Measurements from ENCODE around the gene CMTM3. TPM values are rescaled to one million over a fixed set of nuclear protein-coding genes. Genes with fewer than 3 reads are reported as not detected.

Gene CMTM3
- polyA plus RNA-seq, 1 experiment, result 33.5 TPM

DNA sequence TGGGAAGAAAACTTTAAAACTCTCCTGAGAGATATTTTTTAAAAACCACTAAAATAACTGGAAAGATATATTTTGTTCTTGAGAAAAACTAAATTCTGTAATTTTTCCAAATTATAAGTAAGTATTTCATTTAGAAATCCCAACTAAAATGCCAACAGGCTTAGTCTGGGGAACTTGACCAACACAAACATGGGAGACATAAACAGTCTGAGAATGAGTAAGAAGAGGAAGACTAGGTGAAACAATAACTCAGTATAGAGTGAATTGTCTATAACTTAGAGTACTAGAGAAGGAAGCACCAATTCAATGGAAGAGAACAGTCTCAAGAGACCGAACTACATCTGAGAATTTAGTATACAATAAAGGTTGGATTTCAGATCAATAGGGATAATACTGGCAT, 35.4 kb upstream of the CMTM3 start:
- no peak for TF ChIP-seq CTCF (IDR thresholded peaks at IDR 0.05; ENCODE audit: low read depth, low read length)
- POLR2A ChIA-PET, result no interaction called here
- CTCF ChIA-PET, result interaction anchor here (0.8 to 2.1 kb wide), 3 partner anchors 18 to 39 kb away, joined by 3 to 12 read pairs (median 3); no protein-coding TSS in a partner anchor
- no peaks in the 10 kb centered on the region; the same call in 1 of the 2 replicates for H3K9me3 ChIP-seq (ENCODE audit: control insufficient read depth, insufficient read depth, low read length)
- H3K27ac ChIP-seq (ENCODE audit: low read depth, low read length), result no peak overlapping the region
- no peak for DNase-seq (ENCODE audit: low read depth, low spot score)
- H3K4me3 ChIP-seq (ENCODE audit: low read depth, low read length), result no peak overlapping the region
- no peaks in the 10 kb centered on the region for H3K27me3 ChIP-seq (ENCODE audit: control insufficient read depth, insufficient read depth, low read length)

DNA sequence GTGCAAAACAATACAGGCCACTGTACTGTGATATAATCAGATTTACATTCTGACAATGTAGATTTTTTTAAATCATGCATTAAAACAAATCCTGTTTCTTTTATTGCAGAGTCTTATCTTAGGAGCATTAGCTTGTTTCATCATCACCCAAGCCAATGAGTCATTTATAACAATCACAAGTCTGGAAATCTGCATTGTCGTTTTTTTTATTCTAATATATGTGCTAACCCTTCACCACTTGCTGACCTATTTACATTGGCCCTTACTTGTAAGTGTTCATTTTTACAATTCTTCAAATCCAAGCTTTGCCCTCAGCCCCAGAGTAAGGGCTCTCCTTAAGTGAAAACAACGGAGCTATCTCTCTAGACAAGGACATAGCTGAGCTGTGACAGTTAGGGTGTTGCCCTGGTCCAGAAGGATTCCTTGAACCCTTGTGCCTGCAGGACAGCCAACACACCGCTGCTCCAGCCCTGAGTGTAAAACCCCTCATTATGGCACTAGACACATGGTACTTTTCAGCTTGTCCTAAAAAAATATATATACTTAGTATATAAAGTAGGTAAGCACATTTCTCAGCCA, 34.6 kb upstream of the CMTM3 start:
- ChIA-PET CTCF (interaction anchor here (0.6 to 2.1 kb wide), 6 partner anchors 10 to 261 kb away, joined by 3 to 12 read pairs (median 3); partner anchors contain the start of gene NAE1), POLR2A (interaction anchor here (1.4 to 1.5 kb wide), 2 partner anchors 9 to 18 kb away, joined by 5 read pairs; partner anchors contain the start of genes CKLF and CMTM2)
- Histone ChIP-seq H3K9me3 (ENCODE audit: control insufficient read depth, insufficient read depth, low read length) (no peaks in the 10 kb centered on the region; the same call in 1 of the 2 replicates), H3K27ac (ENCODE audit: low read depth, low read length) (no peak overlapping the region), H3K27me3 (ENCODE audit: control insufficient read depth, insufficient read depth, low read length) (no peaks in the 10 kb centered on the region), H3K4me3 (ENCODE audit: low read depth, low read length) (no peak overlapping the region)
- DNase-seq (ENCODE audit: low read depth, low spot score), result no peak
- TF ChIP-seq CTCF (IDR thresholded peaks at IDR 0.05; ENCODE audit: low read depth, low read length), result no peak

DNA sequence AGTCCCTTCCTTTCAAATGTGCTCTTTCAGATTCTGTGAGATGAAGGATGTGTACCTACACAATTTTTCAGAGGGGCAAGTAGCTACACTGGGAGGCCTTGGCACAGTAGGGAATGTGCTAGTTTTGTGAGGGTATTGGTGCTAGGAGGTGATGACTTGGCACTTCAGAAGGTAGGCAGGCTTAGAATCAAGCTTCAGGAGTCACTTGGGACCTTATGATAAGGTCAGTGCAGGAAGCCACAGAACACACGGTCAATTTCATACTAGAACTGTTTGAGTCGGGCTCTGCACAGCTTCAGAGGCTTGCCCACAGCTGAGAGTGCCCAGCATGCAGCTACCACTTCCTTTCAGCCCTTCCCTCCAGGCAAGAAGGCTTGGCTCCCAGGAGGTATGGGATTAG, 32.1 kb upstream of the CMTM3 start:
- Histone ChIP-seq H3K9me3 (ENCODE audit: control insufficient read depth, insufficient read depth, low read length) (no peaks in the 10 kb centered on the region), H3K27ac (ENCODE audit: low read depth, low read length) (no peak overlapping the region), H3K27me3 (ENCODE audit: control insufficient read depth, insufficient read depth, low read length) (no peaks in the 10 kb centered on the region), H3K4me3 (ENCODE audit: low read depth, low read length) (no peak overlapping the region)
- no peak for DNase-seq (ENCODE audit: low read depth, low spot score)
- POLR2A ChIA-PET, result no interaction called here
- CTCF ChIA-PET, result interaction anchor here (1.1 kb wide), 1 partner anchor 37 kb away, joined by 3 read pairs; no protein-coding TSS in a partner anchor
- no peak for TF ChIP-seq CTCF (IDR thresholded peaks at IDR 0.05; ENCODE audit: low read depth, low read length)

- H3K9me3 ChIP-seq (ENCODE audit: control insufficient read depth, insufficient read depth, low read length), result no peaks in the 10 kb centered on the region
- H3K4me3 ChIP-seq (ENCODE audit: low read depth, low read length), result no peak overlapping the region
- H3K27ac ChIP-seq (ENCODE audit: low read depth, low read length), result no peak overlapping the region
- DNase-seq (ENCODE audit: low read depth, low spot score), result no peak
- ChIA-PET POLR2A (no interaction called here), CTCF (interaction anchor here (1.8 kb wide), 1 partner anchor 77 kb away, joined by 4 read pairs; no protein-coding TSS in a partner anchor)
- peaks cover 12% of the 10 kb centered on the region for H3K27me3 ChIP-seq (ENCODE audit: control insufficient read depth, insufficient read depth, low read length)
- no peak for TF ChIP-seq CTCF (IDR thresholded peaks at IDR 0.05; ENCODE audit: low read depth, low read length)
Measured at GRCh38 chr16:66574081-66574480, 30.4 kb upstream of the CMTM3 start.

- Histone ChIP-seq H3K9me3 (ENCODE audit: control insufficient read depth, insufficient read depth, low read length) (no peaks in the 10 kb centered on the region), H3K27ac (ENCODE audit: low read depth, low read length) (no peak overlapping the region), H3K27me3 (ENCODE audit: control insufficient read depth, insufficient read depth, low read length) (peaks cover 12% of the 10 kb centered on the region), H3K4me3 (ENCODE audit: low read depth, low read length) (no peak overlapping the region)
- POLR2A ChIA-PET, result no interaction called here
- TF ChIP-seq CTCF (IDR thresholded peaks at IDR 0.05; ENCODE audit: low read depth, low read length), result no peak
- no peak for DNase-seq (ENCODE audit: low read depth, low spot score)
- CTCF ChIA-PET, result interaction anchor here (1.8 kb wide), 1 partner anchor 76 kb away, joined by 4 read pairs; no protein-coding TSS in a partner anchor
Measured at GRCh38 chr16:66574531-66574930, 30.0 kb upstream of the CMTM3 start.

Measured in AG04450 (cell line).